Stimulated activated CD4-positive, alpha-beta T cell treated with anti-CD3 and anti-CD28 coated beads, Interleukin-2, amount 100 ng/mL, for 4 hours (primary cell): ENCODE results near the gene ZNF544.

Experiments used
- DNase-seq: peaks from one replicate; pipeline ENCODE4 v3.0.0-alpha.2; 2020; ENCODE audit warnings: low read depth

The ZNF544 gene

GRCh38 chr19:58228585-58229254 lies at the start of gene ZNF544:
Gene ZNF544 (plus strand): TSS chr19:58228914. CDS start chr19:58244024, 15,110 bp downstream.
- DNase-seq = peak; percentile 31

- peak; percentile 51 for DNase-seq
Measured at GRCh38 chr19:58181902-58182576, 46.7 kb upstream of the ZNF544 start.

GRCh38 chr19:58182577-58182988 lies 46.1 kb upstream of the ZNF544 start:
- DNase-seq = peak; percentile 80

GRCh38 chr19:58182989-58183816 lies 45.5 kb upstream of the ZNF544 start, which contains the start of gene ZNF274:
Gene ZNF274 (plus strand): TSS chr19:58183061. CDS start chr19:58183966, 905 bp downstream.
- DNase-seq = peak; percentile 90

DNA sequence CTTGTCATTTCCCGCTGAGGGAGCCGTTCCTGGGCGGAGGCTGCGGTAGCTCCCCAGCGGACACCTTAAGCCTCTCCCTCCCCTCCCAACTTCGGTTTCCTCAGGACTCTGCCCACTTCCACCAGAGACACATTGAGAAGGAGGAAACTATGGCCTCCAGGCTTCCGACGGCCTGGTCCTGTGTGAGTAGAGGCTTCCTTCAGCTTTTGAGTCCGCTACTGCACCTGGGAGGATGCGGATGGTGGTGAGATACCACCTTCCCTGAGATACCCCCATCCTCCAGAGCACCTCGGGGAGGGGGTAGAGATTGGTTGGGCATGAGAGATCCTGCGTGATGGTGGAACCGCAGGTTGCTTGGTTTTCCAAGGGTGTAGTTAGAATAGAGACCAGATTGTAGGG lies 44.9 kb upstream of the ZNF544 start:
- no peak for DNase-seq

DNA sequence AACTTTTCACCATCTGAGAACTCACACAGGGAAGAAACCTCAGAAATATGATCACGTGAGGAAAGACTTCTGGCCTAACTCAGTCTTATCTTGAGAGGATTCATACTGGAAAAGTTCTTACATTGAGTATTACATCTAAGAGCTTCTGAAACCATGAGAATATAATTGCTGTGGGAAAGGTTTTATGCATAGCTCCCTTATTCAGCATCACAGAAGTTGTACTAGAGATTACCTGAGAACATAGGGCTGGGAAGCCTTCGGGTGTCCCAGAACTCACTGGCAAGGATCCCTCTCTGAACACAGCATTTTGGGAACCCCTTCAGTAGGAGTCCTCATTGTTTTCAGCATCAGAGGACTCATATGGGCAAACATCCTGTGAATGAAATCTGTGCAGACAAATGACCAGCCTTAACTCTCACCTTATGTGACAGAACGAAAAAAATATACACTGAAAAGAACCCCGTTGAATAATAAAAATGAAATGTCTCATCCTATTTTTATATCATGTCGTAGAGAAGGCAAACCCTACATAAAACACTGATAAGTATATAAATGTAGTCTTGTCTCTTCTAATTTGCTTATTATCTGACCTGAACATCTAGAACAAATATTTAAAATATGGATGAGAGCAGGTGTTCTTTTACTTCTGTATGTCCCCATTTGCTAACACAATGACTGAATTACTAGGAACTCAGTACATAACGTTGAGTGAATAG lies 31.7 kb upstream of the ZNF544 start:
- no peak for DNase-seq

DNA sequence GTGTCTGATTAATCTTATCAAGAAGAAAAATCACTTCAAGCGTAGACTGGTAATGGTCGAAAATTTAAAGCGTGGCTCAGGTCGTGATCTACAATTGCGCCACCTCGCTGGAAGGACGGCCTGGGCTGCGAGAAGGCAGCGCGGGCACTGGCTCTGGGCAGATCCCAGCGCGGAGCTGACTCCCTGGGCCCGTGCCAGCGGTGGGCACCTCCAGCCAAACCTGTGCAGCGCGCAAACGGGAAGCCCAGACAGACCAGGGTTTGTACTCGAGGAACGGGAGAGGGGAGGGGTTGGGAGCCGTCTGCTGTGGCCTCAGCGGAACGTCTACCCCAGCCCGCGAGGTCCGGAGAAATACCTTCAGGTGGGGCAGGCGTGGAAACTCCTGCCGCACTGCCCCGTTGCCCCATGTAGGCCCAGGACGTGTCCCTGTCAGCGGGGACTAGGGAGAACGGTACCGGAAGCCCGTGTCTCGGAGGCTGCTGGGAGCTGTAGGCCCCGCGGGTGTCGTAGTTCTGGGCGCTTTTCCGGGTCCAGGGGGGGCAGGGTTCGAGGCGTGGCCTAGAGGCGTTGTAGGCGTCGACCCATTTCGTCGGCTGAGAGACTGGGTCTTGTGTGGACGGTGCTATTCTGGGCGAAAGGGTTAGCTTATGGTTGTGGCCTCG lies 24.8 kb upstream of the ZNF544 start:
- no peak for DNase-seq

DNA sequence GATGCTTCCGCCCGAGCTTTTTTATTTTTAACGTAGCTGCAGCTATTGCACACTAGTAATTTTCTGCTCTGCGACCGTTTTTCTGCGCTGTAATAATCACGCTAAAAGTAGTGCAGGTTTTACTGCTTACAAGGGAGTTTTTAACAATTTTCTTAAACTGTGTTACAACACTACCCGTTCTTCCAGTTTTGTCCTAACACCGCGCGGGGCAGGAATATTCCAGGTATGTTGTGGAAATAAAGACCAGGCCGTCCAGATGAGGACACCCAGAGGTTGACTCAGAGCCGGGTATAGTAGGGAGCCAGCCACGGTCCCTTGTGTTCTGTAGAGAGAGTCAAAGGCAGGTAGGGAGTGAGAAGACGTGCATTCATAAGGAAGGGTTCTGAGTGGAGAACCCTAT lies 24.1 kb upstream of the ZNF544 start:
- DNase-seq = no peak

DNA sequence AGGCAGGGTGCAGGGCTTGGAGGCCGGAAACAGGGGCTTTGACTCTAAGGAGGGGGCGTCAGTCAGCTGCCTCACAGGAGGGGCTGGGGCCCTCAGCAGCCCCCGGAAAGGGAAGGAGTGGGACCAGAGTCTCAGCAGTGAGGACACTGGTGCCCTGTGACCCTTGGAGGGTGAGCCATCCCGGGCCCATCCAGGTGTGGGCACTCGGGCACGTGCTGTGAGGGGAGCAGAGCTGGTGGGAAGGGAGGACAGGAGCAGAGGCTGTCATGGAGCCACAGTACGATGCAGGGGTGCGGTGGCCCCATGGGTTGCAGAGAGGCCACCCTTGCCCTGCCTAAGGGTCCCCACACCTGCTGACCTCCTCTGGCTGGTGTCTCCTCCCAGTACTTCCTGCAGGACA lies 19.1 kb upstream of the ZNF544 start:
- no peak for DNase-seq

- no peak for DNase-seq
Measured at GRCh38 chr19:58212336-58213074, 16.2 kb upstream of the ZNF544 start.

GRCh38 chr19:58213075-58213369 lies 15.7 kb upstream of the ZNF544 start:
- no peak for DNase-seq

GRCh38 chr19:58217069-58217481 lies 11.6 kb upstream of the ZNF544 start:
- no peak for DNase-seq

GRCh38 chr19:58217607-58218391 lies 10.9 kb upstream of the ZNF544 start:
- no peak for DNase-seq

GRCh38 chr19:58218899-58219298 lies 9.8 kb upstream of the ZNF544 start:
- DNase-seq = no peak

DNA sequence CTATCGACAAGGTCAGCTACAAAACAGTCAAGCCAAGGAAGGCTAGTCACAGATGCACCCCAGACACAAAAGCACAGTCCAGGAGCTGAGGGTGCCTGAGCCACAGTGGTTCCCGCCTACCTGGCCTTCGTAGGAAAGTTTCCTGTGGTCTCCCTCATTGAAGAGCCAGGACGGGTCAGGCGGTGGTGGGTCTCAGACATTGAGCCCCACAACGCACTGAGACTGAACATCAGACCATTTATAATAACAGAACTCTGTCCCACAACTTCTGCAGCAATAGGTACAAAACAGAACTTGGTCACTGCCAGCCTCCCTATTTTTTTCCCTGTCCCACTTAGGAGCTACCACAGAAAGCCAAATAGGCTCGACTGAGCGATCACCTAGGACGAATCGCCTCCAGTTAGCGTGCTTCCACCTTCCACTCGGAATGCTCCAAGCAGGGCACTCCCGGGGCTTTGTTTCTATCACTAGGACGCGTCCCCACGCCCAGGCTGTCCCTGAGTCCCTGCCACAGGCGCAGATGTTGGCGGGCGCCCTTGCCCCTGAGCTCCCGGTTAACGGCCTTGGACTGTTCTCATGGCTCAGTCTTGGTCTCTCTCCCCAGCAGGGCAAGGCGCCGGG lies 640 bp upstream of the ZNF544 start:
- DNase-seq = no peak

GRCh38 chr19:58229255-58229639 lies 533 bp downstream of the ZNF544 start:
- no peak for DNase-seq

DNA sequence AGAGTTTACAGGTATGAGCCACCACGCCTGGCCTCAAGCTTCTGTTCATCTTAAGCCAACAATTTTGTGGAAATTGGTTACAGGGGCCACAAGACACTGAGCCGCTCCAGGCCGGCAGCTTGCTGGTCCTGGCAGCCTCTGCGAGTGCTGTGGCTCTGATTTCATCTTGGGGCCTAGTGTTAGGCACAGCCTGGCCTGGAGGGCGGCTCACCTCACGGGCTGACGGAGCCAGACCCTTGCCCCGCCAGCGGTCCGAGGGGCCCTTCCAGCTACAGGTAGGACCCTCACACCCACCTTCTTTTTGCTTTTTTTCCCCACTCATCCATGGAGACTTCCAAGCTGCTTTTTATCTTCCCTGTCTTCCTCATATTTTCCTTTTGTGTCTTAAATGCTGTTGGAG lies 8.6 kb downstream of the ZNF544 start:
- DNase-seq = no peak

GRCh38 chr19:58243351-58243750 lies 14.6 kb downstream of the ZNF544 start:
- no peak for DNase-seq

- DNase-seq = no peak
Measured at GRCh38 chr19:58248886-58249285, 20.2 kb downstream of the ZNF544 start.
